Measurements from ENCODE around the gene TSPAN18.

DNA sequence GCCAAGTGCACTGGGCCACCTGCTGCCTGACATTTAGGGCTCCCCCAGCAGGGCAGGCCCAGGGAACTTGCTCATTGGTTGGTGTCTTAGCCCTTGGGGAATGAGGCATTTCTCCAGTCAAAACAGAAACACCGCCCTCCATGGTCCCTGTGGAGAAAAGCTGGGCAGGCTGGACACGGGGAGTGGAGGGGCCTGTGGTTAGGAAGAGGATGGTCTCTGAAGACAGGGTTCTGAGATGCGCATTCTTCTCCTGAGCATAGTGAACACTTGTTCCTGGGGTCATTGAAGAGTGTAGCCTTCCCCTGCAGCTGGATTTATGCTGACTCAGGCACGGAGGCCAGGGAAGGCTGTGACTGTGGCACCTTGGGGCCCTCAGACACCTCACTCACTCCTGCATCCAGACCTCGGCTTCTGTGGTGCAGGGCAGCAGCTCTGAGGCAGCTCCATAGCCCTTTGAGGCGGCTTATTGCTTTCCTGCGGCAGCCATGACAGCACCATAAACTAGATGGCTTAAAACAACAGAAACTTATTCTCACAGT is 8.2 kb downstream of the TSPAN18 start:
- TF ChIP-seq EP300 (IDR thresholded peaks at IDR 0.05) (no peak), POLR2A (IDR thresholded peaks at IDR 0.05) (no peak)
- TF ChIP-seq, protein P1, sequence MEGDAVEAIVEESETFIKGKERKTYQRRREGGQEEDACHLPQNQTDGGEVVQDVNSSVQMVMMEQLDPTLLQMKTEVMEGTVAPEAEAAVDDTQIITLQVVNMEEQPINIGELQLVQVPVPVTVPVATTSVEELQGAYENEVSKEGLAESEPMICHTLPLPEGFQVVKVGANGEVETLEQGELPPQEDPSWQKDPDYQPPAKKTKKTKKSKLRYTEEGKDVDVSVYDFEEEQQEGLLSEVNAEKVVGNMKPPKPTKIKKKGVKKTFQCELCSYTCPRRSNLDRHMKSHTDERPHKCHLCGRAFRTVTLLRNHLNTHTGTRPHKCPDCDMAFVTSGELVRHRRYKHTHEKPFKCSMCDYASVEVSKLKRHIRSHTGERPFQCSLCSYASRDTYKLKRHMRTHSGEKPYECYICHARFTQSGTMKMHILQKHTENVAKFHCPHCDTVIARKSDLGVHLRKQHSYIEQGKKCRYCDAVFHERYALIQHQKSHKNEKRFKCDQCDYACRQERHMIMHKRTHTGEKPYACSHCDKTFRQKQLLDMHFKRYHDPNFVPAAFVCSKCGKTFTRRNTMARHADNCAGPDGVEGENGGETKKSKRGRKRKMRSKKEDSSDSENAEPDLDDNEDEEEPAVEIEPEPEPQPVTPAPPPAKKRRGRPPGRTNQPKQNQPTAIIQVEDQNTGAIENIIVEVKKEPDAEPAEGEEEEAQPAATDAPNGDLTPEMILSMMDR (IDR thresholded peaks at IDR 0.05) = no peak

All from ovary (tissue), 3 donors.